ENCODE measurements around the gene MTG2. TPM values are rescaled to one million over a fixed set of nuclear protein-coding genes. Genes with fewer than 3 reads are reported as not detected.

MTG2 gene
- total and polyA plus RNA-seq, 4 experiments from 2014 or later = 15.9 to 50.7 (median 36.2) TPM

GRCh38 chr20:62141043-62141396 lies 41.8 kb upstream of the MTG2 start:
- H3K27me3 Mint-ChIP-seq = no peaks in the 10 kb centered on the region
- POLR2A ChIA-PET (ENCODE audit: partially characterized antibody) = interaction anchor here (1.0 to 5.7 kb wide), 5 partner anchors 8 to 130 kb away, joined by 3 to 115 read pairs (median 5); partner anchors contain the start of genes LSM14B and TAF4
- H3K36me3 ChIP-seq (ENCODE audit: insufficient read depth, low read length) = peaks cover 44% of the 10 kb centered on the region
- peak overlapping the region; percentile 4 to 62 for H3K4me3 ChIP-seq (ENCODE audit: low read length in 2 of 2)
- DNase-seq = no peak
- peak overlapping the region; percentile 91 to 98 (median 92) for H3K4me3 Mint-ChIP-seq
- H3K9me3 Mint-ChIP-seq = peaks cover 0 to 2% (median 0%) of the 10 kb centered on the region in 8 donors
- peaks cover 23 to 64% of the 10 kb centered on the region in 2 donors for H3K36me3 Mint-ChIP-seq
- H3K4me1 ChIP-seq (ENCODE audit: insufficient read depth, low read length) = peaks cover 37% of the 10 kb centered on the region
- intact Hi-C loops (cut with micrococcal nuclease) = no loop called here
- H3K27ac ChIP-seq (ENCODE audit: low read depth, low read length) = peak overlapping the region; percentile 66
- CTCF ChIA-PET (ENCODE audit: partially characterized antibody) = interaction anchor here (1.2 to 1.9 kb wide), 5 partner anchors 11 to 130 kb away, joined by 3 to 18 read pairs (median 5); no protein-coding TSS in a partner anchor
- no peaks in the 10 kb centered on the region for H3K9me3 ChIP-seq (ENCODE audit: control insufficient read depth in 1 of 2, low read length in 2 of 2)
- H3K27ac Mint-ChIP-seq = peak overlapping the region; percentile 94 to 96 (median 95)
- H3K4me1 Mint-ChIP-seq = peaks cover 40 to 73% (median 48%) of the 10 kb centered on the region in 4 donors
- H3K27me3 ChIP-seq (ENCODE audit: insufficient read depth, low read length) = no peaks in the 10 kb centered on the region

GRCh38 chr20:62141397-62142251 lies 41.2 kb upstream of the MTG2 start:
- Histone ChIP-seq H3K27me3 (ENCODE audit: insufficient read depth, low read length) (no peaks in the 10 kb centered on the region), H3K9me3 (ENCODE audit: control insufficient read depth in 1 of 2, low read length in 2 of 2) (no peaks in the 10 kb centered on the region), H3K27ac (ENCODE audit: low read depth, low read length) (peak overlapping the region; percentile 66), H3K4me3 (ENCODE audit: low read length in 2 of 2) (peak overlapping the region; percentile 4 to 62), H3K36me3 (ENCODE audit: insufficient read depth, low read length) (peaks cover 39% of the 10 kb centered on the region), H3K4me1 (ENCODE audit: insufficient read depth, low read length) (peaks cover 37% of the 10 kb centered on the region)
- ChIA-PET CTCF (ENCODE audit: partially characterized antibody) (interaction anchor here (1.2 to 1.9 kb wide), 7 partner anchors 11 to 131 kb away, joined by 3 to 18 read pairs (median 5); no protein-coding TSS in a partner anchor), POLR2A (ENCODE audit: partially characterized antibody) (interaction anchor here (1.0 to 5.7 kb wide), 9 partner anchors 8 to 652 kb away, joined by 3 to 115 read pairs (median 5); partner anchors contain the start of genes LSM14B, MTG2, RPS21 and TAF4)
- Mint-ChIP-seq H3K4me3 (peak overlapping the region; percentile 91 to 98 (median 92)), H3K27me3 (no peaks in the 10 kb centered on the region), H3K27ac (peak overlapping the region; percentile 94 to 96 (median 95)), H3K9me3 (peaks cover 0 to 2% (median 0%) of the 10 kb centered on the region in 8 donors), H3K4me1 (peaks cover 40 to 70% (median 50%) of the 10 kb centered on the region in 4 donors), H3K36me3 (peaks cover 23 to 58% of the 10 kb centered on the region in 2 donors)
- intact Hi-C loops (cut with micrococcal nuclease) = no loop called here
- DNase-seq = peak; percentile 22 to 69 (median 29)

GRCh38 chr20:62142252-62143080 lies 40.4 kb upstream of the MTG2 start:
- POLR2A ChIA-PET (ENCODE audit: partially characterized antibody) = interaction anchor here (0.7 to 5.7 kb wide), 12 partner anchors 9 to 652 kb away, joined by 3 to 115 read pairs (median 4); partner anchors contain the start of genes LSM14B, MTG2, RPS21 and TAF4
- Histone ChIP-seq H3K36me3 (ENCODE audit: insufficient read depth, low read length) (peaks cover 33% of the 10 kb centered on the region), H3K4me1 (ENCODE audit: insufficient read depth, low read length) (peaks cover 41% of the 10 kb centered on the region), H3K27me3 (ENCODE audit: insufficient read depth, low read length) (no peaks in the 10 kb centered on the region), H3K27ac (ENCODE audit: low read depth, low read length) (peak overlapping the region; percentile 66), H3K4me3 (ENCODE audit: low read length in 2 of 2) (peak overlapping the region; percentile 4 to 62), H3K9me3 (ENCODE audit: control insufficient read depth in 1 of 2, low read length in 2 of 2) (no peaks in the 10 kb centered on the region)
- peak overlapping the region; percentile 91 to 98 (median 92) for H3K4me3 Mint-ChIP-seq
- H3K36me3 Mint-ChIP-seq = peaks cover 18 to 49% of the 10 kb centered on the region in 2 donors
- intact Hi-C loops (cut with micrococcal nuclease) = loop anchor here (1.0 kb wide), 3 partner anchors 20 to 96 kb away; partner anchors contain the start of genes LSM14B and OSBPL2
- H3K27ac Mint-ChIP-seq = peak overlapping the region; percentile 94 to 96 (median 95)
- no peaks in the 10 kb centered on the region for H3K27me3 Mint-ChIP-seq
- no peak for DNase-seq
- CTCF ChIA-PET (ENCODE audit: partially characterized antibody) = interaction anchor here (0.5 to 1.9 kb wide), 7 partner anchors 13 to 1389 kb away, joined by 3 to 18 read pairs (median 5); no protein-coding TSS in a partner anchor
- peaks cover 41 to 66% (median 53%) of the 10 kb centered on the region in 4 donors for H3K4me1 Mint-ChIP-seq
- H3K9me3 Mint-ChIP-seq = peaks cover 0 to 2% (median 0%) of the 10 kb centered on the region in 8 donors

- intact Hi-C loops (cut with micrococcal nuclease) = loop anchor here (1.0 kb wide), 3 partner anchors 21 to 95 kb away; partner anchors contain the start of genes LSM14B and OSBPL2
- H3K27ac Mint-ChIP-seq = peak within 1 kb of the TSS; percentile 94 to 96 (median 96)
- Histone ChIP-seq H3K9me3 (ENCODE audit: control insufficient read depth in 1 of 2, low read length in 2 of 2) (no peaks in the 10 kb centered on the region), H3K27ac (ENCODE audit: low read depth, low read length) (peak within 1 kb of the TSS; percentile 66), H3K27me3 (ENCODE audit: insufficient read depth, low read length) (no peaks in the 10 kb centered on the region), H3K36me3 (ENCODE audit: insufficient read depth, low read length) (peaks cover 24% of the 10 kb centered on the region), H3K4me1 (ENCODE audit: insufficient read depth, low read length) (peaks cover 41% of the 10 kb centered on the region), H3K4me3 (ENCODE audit: low read length in 2 of 2) (peak within 1 kb of the TSS; percentile 17 to 62)
- ChIA-PET CTCF (ENCODE audit: partially characterized antibody) (interaction anchor here (0.5 kb wide), 1 partner anchor 1388 kb away, joined by 3 read pairs; no protein-coding TSS in a partner anchor), POLR2A (ENCODE audit: partially characterized antibody) (interaction anchor here (0.7 to 5.7 kb wide), 11 partner anchors 10 to 651 kb away, joined by 3 to 115 read pairs (median 4); partner anchors contain the start of genes LSM14B, MTG2, RPS21 and TAF4)
- peak; percentile 81 to 90 (median 89) for DNase-seq
- no peaks in the 10 kb centered on the region for H3K27me3 Mint-ChIP-seq
- peaks cover 0 to 2% (median 0%) of the 10 kb centered on the region in 8 donors for H3K9me3 Mint-ChIP-seq
- H3K4me3 Mint-ChIP-seq = peak within 1 kb of the TSS; percentile 91 to 98 (median 92)
- H3K4me1 Mint-ChIP-seq = peaks cover 35 to 61% (median 48%) of the 10 kb centered on the region in 4 donors
- H3K36me3 Mint-ChIP-seq = peaks cover 10 to 41% of the 10 kb centered on the region in 2 donors
Measured at GRCh38 chr20:62143081-62143956, 39.5 kb upstream of the MTG2 start, which contains the start of the genes PSMA7 and SS18L1. Gene PSMA7, minus strand, starts transcription at chr20:62143394. Its CDS starts 91 bp downstream, at chr20:62143303. Gene SS18L1, plus strand, starts transcription at chr20:62143769. Its CDS starts 52 bp downstream, at chr20:62143821.

- CTCF ChIA-PET (ENCODE audit: partially characterized antibody) = interaction anchor here (1.3 to 1.6 kb wide), 2 partner anchors 8 to 133 kb away, joined by 3 to 5 read pairs; no protein-coding TSS in a partner anchor
- peaks cover 41% of the 10 kb centered on the region for H3K4me1 ChIP-seq (ENCODE audit: insufficient read depth, low read length)
- Mint-ChIP-seq H3K4me3 (peak overlapping the region; percentile 82 to 90 (median 88)), H3K27ac (peak overlapping the region; percentile 63 to 93 (median 91)), H3K4me1 (peaks cover 35 to 64% (median 48%) of the 10 kb centered on the region in 4 donors), H3K9me3 (peaks cover 0 to 2% (median 0%) of the 10 kb centered on the region in 8 donors), H3K36me3 (peaks cover 9 to 35% of the 10 kb centered on the region in 2 donors), H3K27me3 (no peaks in the 10 kb centered on the region)
- DNase-seq = peak; percentile 40 to 53 (median 43)
- H3K36me3 ChIP-seq (ENCODE audit: insufficient read depth, low read length) = peaks cover 15% of the 10 kb centered on the region
- H3K27ac ChIP-seq (ENCODE audit: low read depth, low read length) = peak overlapping the region; percentile 66
- H3K27me3 ChIP-seq (ENCODE audit: insufficient read depth, low read length) = no peaks in the 10 kb centered on the region
- H3K9me3 ChIP-seq (ENCODE audit: control insufficient read depth in 1 of 2, low read length in 2 of 2) = no peaks in the 10 kb centered on the region
- POLR2A ChIA-PET (ENCODE audit: partially characterized antibody) = interaction anchor here (0.9 to 5.7 kb wide), 7 partner anchors 11 to 113 kb away, joined by 3 to 115 read pairs (median 4); partner anchors contain the start of genes LSM14B, MTG2 and TAF4
- peak overlapping the region; percentile 17 to 59 for H3K4me3 ChIP-seq (ENCODE audit: low read length in 2 of 2)
- intact Hi-C loops (cut with micrococcal nuclease) = loop anchor here (1.0 kb wide), 3 partner anchors 22 to 94 kb away; partner anchors contain the start of genes LSM14B and OSBPL2
Measured at GRCh38 chr20:62143957-62144825, 38.6 kb upstream of the MTG2 start.

All from CD4-positive, alpha-beta memory T cell (primary cell).